OCI-LY3 (cell line): Measurements from ENCODE around the gene SBSN.

Experiments
- H2AFZ ChIP-seq: fragments of 200-600, 300-600 bp; shearing (Covaris generic); 2 replicates; pipeline ENCODE4 v1.6.0; 2014; ENCODE audit warnings: antibody characterized with exemption, low read depth, low read length
- H3K27ac ChIP-seq: fragments of 200-600, 300-600 bp; sonication (generic); 2 replicates; pipeline ENCODE4 v1.5.1; 2014; ENCODE audit warnings: mild to moderate bottlenecking, low read length, moderate library complexity, mixed read lengths
- H3K27me3 ChIP-seq: fragments of 200-600, 300-600 bp; sonication (generic); 2 replicates; pipeline ENCODE4 v1.6.1; 2014; ENCODE audit warnings: low read depth, low read length, mixed read lengths
- H3K36me3 ChIP-seq: fragments of 200-600, 300-600 bp; sonication (generic); replicated peaks from 2 replicates; pipeline ENCODE3; 2014; ENCODE audit warnings: low read depth, low read length, mixed read lengths
- H3K4me1 ChIP-seq: fragments of 300-600, 200-600 bp; sonication (generic); 2 replicates; pipeline ENCODE4 v1.6.1; 2014; ENCODE audit warnings: low read length, mixed read lengths
- H3K4me2 ChIP-seq: fragments of 200-600, 300-600 bp; sonication (generic); 2 replicates; pipeline ENCODE4 v1.6.1; 2014; ENCODE audit warnings: low read length, mixed read lengths
- H3K4me3 ChIP-seq: fragments of 300-600, 200-600 bp; sonication (generic); 2 replicates; pipeline ENCODE4 v1.5.1; 2014; ENCODE audit warnings: antibody characterized with exemption, mild to moderate bottlenecking, low read length, moderate library complexity
- H3K79me2 ChIP-seq: fragments of 300-600, 200-600 bp; shearing (Covaris generic); 2 replicates; pipeline ENCODE4 v1.6.1; 2014; ENCODE audit warnings: mild to moderate bottlenecking, low read length, mixed read lengths
- H3K9ac ChIP-seq: fragments of 300-600, 200-600 bp; shearing (Covaris generic); 2 replicates; pipeline ENCODE4 v1.6.0; 2014; ENCODE audit warnings: mild to moderate bottlenecking, low read length, moderate library complexity
- H3K9me3 ChIP-seq: fragments of 200-600, 300-600 bp; shearing (Covaris generic); 2 replicates; pipeline ENCODE4 v1.6.1; 2014; ENCODE audit warnings: low read length, mixed read lengths; ENCODE audit not compliant: insufficient read depth
- H4K20me1 ChIP-seq: fragments of 200-600, 300-600 bp; sonication (generic); 2 replicates; pipeline ENCODE4 v1.6.1; 2016; ENCODE audit warnings: low read length, mixed read lengths; ENCODE audit not compliant: insufficient read depth
- EZH2phosphoT487 ChIP-seq: fragments of 200-600 bp; shearing (Covaris generic); IDR thresholded peaks from 2 replicates; pipeline ENCODE4 v1.6.1; 2018; ENCODE audit warnings: antibody characterized with exemption, mixed run types, low read depth
- TF ChIP-seq, protein P1 (sequence below): fragments of 200-600, 300-600 bp; sonication (generic); IDR thresholded peaks from 2 replicates; pipeline ENCODE4 v1.5.1; 2014; ENCODE audit warnings: antibody characterized with exemption, low read length, low read depth

SBSN gene

DNA sequence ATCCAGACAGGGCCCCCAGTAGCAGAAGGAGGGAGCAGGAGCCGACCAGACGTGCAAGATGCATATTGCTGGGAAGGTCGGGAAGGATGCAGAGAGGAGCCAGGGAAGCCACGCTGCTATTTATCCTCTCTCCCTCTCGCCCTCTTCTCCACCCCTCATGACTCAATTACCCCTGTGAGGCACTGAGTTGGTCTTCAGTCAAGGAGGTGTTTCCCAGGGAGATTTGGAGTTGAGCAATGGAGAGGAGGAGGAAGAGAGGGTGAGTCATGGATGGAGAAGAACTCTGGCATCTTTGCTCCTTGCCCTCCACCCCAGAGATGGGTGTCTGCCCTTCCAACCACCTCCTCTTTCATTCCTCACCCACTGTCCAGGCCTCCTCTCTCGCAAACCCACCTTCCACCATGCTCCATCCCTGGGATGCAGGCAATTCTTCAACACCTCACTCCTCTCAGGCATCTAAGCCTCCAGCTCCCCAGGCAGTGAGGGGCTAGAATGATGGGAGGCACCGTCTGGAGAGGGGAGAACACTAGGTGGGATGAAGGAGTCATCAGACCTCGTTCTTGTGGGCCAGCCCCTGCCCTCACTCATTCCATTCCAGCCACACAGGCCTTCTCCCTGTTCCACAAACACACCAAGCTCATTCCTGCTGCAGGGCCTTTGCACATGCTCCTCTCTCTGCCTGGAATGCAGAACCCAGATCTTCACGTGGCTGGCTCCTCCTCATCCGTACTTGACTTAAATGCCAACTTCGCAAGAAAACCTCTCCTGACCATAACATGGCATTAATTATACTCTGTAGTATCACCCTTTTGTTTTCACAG, at the start of gene SBSN:
Gene SBSN (minus strand): TSS at position 94 of the 821 bp plus-strand sequence. CDS start 30 bp downstream, at position 64.
- Histone ChIP-seq H3K79me2 (no peaks in the 10 kb centered on the region), H3K4me3 (no peak within 1 kb of the TSS), H3K4me2 (no peak within 1 kb of the TSS), H3K9me3 (no peaks in the 10 kb centered on the region), H3K4me1 (no peaks in the 10 kb centered on the region), H3K9ac (no peak within 1 kb of the TSS), H4K20me1 (no peaks in the 10 kb centered on the region), H3K36me3 (no peaks in the 10 kb centered on the region), H3K27me3 (peaks cover 15% of the 10 kb centered on the region), H2AFZ (no peak within 1 kb of the TSS), H3K27ac (no peak within 1 kb of the TSS)
- TF ChIP-seq, protein P1, sequence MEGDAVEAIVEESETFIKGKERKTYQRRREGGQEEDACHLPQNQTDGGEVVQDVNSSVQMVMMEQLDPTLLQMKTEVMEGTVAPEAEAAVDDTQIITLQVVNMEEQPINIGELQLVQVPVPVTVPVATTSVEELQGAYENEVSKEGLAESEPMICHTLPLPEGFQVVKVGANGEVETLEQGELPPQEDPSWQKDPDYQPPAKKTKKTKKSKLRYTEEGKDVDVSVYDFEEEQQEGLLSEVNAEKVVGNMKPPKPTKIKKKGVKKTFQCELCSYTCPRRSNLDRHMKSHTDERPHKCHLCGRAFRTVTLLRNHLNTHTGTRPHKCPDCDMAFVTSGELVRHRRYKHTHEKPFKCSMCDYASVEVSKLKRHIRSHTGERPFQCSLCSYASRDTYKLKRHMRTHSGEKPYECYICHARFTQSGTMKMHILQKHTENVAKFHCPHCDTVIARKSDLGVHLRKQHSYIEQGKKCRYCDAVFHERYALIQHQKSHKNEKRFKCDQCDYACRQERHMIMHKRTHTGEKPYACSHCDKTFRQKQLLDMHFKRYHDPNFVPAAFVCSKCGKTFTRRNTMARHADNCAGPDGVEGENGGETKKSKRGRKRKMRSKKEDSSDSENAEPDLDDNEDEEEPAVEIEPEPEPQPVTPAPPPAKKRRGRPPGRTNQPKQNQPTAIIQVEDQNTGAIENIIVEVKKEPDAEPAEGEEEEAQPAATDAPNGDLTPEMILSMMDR: no peak
- no peak for TF ChIP-seq EZH2phosphoT487

GRCh38 chr19:35571406-35571965, 43.4 kb upstream of the SBSN start:
- no peaks in the 10 kb centered on the region for H3K79me2 ChIP-seq
- H3K27ac ChIP-seq: no peak overlapping the region
- H3K4me2 ChIP-seq: no peak overlapping the region
- peaks cover 7% of the 10 kb centered on the region; the same call in 1 of the 2 replicates for H3K9me3 ChIP-seq
- H3K27me3 ChIP-seq: peaks cover 32% of the 10 kb centered on the region
- no peak overlapping the region for H2AFZ ChIP-seq
- no peak overlapping the region for H3K9ac ChIP-seq
- TF ChIP-seq EZH2phosphoT487: no peak
- no peaks in the 10 kb centered on the region for H3K36me3 ChIP-seq
- H4K20me1 ChIP-seq: no peaks in the 10 kb centered on the region
- H3K4me3 ChIP-seq: no peak overlapping the region
- no peaks in the 10 kb centered on the region for H3K4me1 ChIP-seq

GRCh38 chr19:35569281-35569781, 41.2 kb upstream of the SBSN start:
- Histone ChIP-seq H3K4me2 (no peak overlapping the region), H3K79me2 (no peaks in the 10 kb centered on the region), H3K9me3 (no peaks in the 10 kb centered on the region), H3K9ac (no peak overlapping the region), H3K27me3 (peaks cover 47% of the 10 kb centered on the region), H3K27ac (no peak overlapping the region), H3K36me3 (no peaks in the 10 kb centered on the region), H2AFZ (no peak overlapping the region), H3K4me3 (no peak overlapping the region), H3K4me1 (no peaks in the 10 kb centered on the region), H4K20me1 (no peaks in the 10 kb centered on the region)
- TF ChIP-seq EZH2phosphoT487: no peak
- TF ChIP-seq, protein P1: no peak

DNA sequence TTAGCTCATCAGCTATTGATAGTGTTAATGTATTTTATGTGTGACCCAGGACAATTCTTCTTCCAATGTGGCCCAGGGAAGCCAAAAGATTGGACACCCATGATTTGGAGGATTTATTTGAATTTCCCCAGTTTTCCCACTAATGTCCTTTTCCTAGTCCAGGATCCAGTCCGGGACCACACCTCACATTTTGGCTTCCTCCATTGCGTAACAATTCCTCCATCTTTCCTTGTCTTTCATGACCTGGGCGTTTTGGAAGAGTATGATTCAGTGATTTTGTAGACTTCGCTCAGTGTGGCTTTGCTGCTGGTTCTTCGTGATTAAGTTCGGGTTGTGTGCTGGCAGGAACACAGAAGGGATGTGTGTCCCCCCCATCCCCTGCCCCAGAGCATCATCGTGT, 38.6 kb upstream of the SBSN start:
- H4K20me1 ChIP-seq: no peaks in the 10 kb centered on the region
- H2AFZ ChIP-seq: no peak overlapping the region
- no peaks in the 10 kb centered on the region for H3K79me2 ChIP-seq
- no peaks in the 10 kb centered on the region for H3K36me3 ChIP-seq
- H3K4me2 ChIP-seq: no peak overlapping the region
- no peaks in the 10 kb centered on the region for H3K9me3 ChIP-seq
- TF ChIP-seq, protein P1: no peak
- no peak for TF ChIP-seq EZH2phosphoT487
- H3K9ac ChIP-seq: no peak overlapping the region
- no peak overlapping the region for H3K27ac ChIP-seq
- H3K4me3 ChIP-seq: no peak overlapping the region
- no peaks in the 10 kb centered on the region for H3K4me1 ChIP-seq
- peaks cover 43% of the 10 kb centered on the region for H3K27me3 ChIP-seq
